ENCODE data around the gene E2F2. TPM values are rescaled to one million over a fixed set of nuclear protein-coding genes. Genes with fewer than 3 reads are reported as not detected.
A peak's percentile ranks its signal among the peaks of the same experiment; 100 is the strongest.
"Not testable (repeated sequence)": the region's sequence is repeated elsewhere in the genome, so short reads cannot be mapped to it uniquely, and the experiment has no call there.

The E2F2 gene
- total RNA-seq, 2 donors from 2014 or later: 10.7 to 15.5 TPM

- Mint-ChIP-seq H3K9me3 (no peaks in the 10 kb centered on the region), H3K27ac (no peak overlapping the region), H3K27me3 (no peaks in the 10 kb centered on the region), H3K4me3 (no peak overlapping the region), H3K4me1 (ENCODE audit: low read depth in 2 of 2) (no peaks in the 10 kb centered on the region), H3K36me3 (no peaks in the 10 kb centered on the region)
- no peak for DNase-seq (ENCODE audit: low spot score)
- no peak for ATAC-seq
Measured at GRCh38 chr1:23506376-23507107, 24.5 kb downstream of the E2F2 start.

- Mint-ChIP-seq H3K4me3 (no peak overlapping the region), H3K27ac (no peak overlapping the region), H3K27me3 (no peaks in the 10 kb centered on the region), H3K4me1 (ENCODE audit: low read depth in 2 of 2) (no peaks in the 10 kb centered on the region), H3K9me3 (no peaks in the 10 kb centered on the region), H3K36me3 (no peaks in the 10 kb centered on the region)
- no peak for DNase-seq (ENCODE audit: low spot score)
- no peak for ATAC-seq
Measured at GRCh38 chr1:23505851-23506250, 25.2 kb downstream of the E2F2 start.

- not testable (repeated sequence) for H3K36me3 Mint-ChIP-seq; H3K9me3 Mint-ChIP-seq; ATAC-seq; DNase-seq (ENCODE audit: low spot score); H3K4me3 Mint-ChIP-seq; H3K27ac Mint-ChIP-seq; H3K27me3 Mint-ChIP-seq; H3K4me1 Mint-ChIP-seq (ENCODE audit: low read depth in 2 of 2)
Measured at GRCh38 chr1:23504156-23504555, 26.9 kb downstream of the E2F2 start.

GRCh38 chr1:23502951-23503350, 28.1 kb downstream of the E2F2 start:
- no peak overlapping the region for H3K27ac Mint-ChIP-seq
- no peaks in the 10 kb centered on the region for H3K9me3 Mint-ChIP-seq
- no peak overlapping the region for H3K4me3 Mint-ChIP-seq
- no peaks in the 10 kb centered on the region for H3K27me3 Mint-ChIP-seq
- DNase-seq (ENCODE audit: low spot score): no peak
- no peaks in the 10 kb centered on the region for H3K36me3 Mint-ChIP-seq
- no peak for ATAC-seq
- no peaks in the 10 kb centered on the region for H3K4me1 Mint-ChIP-seq (ENCODE audit: low read depth in 2 of 2)

- Mint-ChIP-seq H3K9me3 (no peaks in the 10 kb centered on the region), H3K4me1 (ENCODE audit: low read depth in 2 of 2) (no peaks in the 10 kb centered on the region), H3K36me3 (no peaks in the 10 kb centered on the region), H3K27ac (no peak overlapping the region), H3K27me3 (peaks cover 0 to 3% of the 10 kb centered on the region in 2 donors), H3K4me3 (no peak overlapping the region)
- DNase-seq (ENCODE audit: low spot score) (no peak), ATAC-seq (no peak)
Measured at GRCh38 chr1:23500466-23500865, 30.6 kb downstream of the E2F2 start.

- no peak for ATAC-seq
- Mint-ChIP-seq H3K36me3 (no peaks in the 10 kb centered on the region), H3K9me3 (no peaks in the 10 kb centered on the region), H3K4me3 (no peak overlapping the region), H3K27me3 (peaks cover 0 to 6% of the 10 kb centered on the region in 2 donors), H3K4me1 (ENCODE audit: low read depth in 2 of 2) (no peaks in the 10 kb centered on the region), H3K27ac (no peak overlapping the region)
- DNase-seq (ENCODE audit: low spot score): no peak
Measured at GRCh38 chr1:23497777-23498439, 33.1 kb downstream of the E2F2 start.

- Mint-ChIP-seq H3K27me3 (peaks cover 10% of the 10 kb centered on the region in 2 donors), H3K4me1 (ENCODE audit: low read depth in 2 of 2) (no peaks in the 10 kb centered on the region), H3K9me3 (no peaks in the 10 kb centered on the region), H3K36me3 (no peaks in the 10 kb centered on the region), H3K4me3 (no peak overlapping the region), H3K27ac (no peak overlapping the region)
- ATAC-seq: no peak
- DNase-seq (ENCODE audit: low spot score): no peak
Measured at GRCh38 chr1:23496490-23497181, 34.4 kb downstream of the E2F2 start.

- not testable (repeated sequence) for H3K4me1 Mint-ChIP-seq (ENCODE audit: low read depth in 2 of 2); DNase-seq (ENCODE audit: low spot score); ATAC-seq; H3K27ac Mint-ChIP-seq; H3K36me3 Mint-ChIP-seq; H3K4me3 Mint-ChIP-seq; H3K9me3 Mint-ChIP-seq
- H3K27me3 Mint-ChIP-seq: peaks cover 18 to 21% of the 10 kb centered on the region in 2 donors
Measured at GRCh38 chr1:23494836-23495235, 36.2 kb downstream of the E2F2 start.

- H3K27me3 Mint-ChIP-seq: peaks cover 23 to 29% of the 10 kb centered on the region in 2 donors
- H3K9me3 Mint-ChIP-seq; H3K36me3 Mint-ChIP-seq; H3K4me1 Mint-ChIP-seq (ENCODE audit: low read depth in 2 of 2); ATAC-seq; H3K4me3 Mint-ChIP-seq; H3K27ac Mint-ChIP-seq; DNase-seq (ENCODE audit: low spot score): not testable (repeated sequence)
Measured at GRCh38 chr1:23492776-23493175, 38.3 kb downstream of the E2F2 start.

GRCh38 chr1:23492132-23492720, 38.8 kb downstream of the E2F2 start:
- no peaks in the 10 kb centered on the region for H3K9me3 Mint-ChIP-seq
- ATAC-seq: no peak

GRCh38 chr1:23489842-23490241, 41.2 kb downstream of the E2F2 start:
- DNase-seq (ENCODE audit: low spot score) (no peak), ATAC-seq (no peak)
- H3K4me3 Mint-ChIP-seq: no peak overlapping the region
- H3K27ac Mint-ChIP-seq: no peak overlapping the region
- H3K4me1 Mint-ChIP-seq (ENCODE audit: low read depth in 2 of 2): peaks cover 0 to 2% of the 10 kb centered on the region in 2 donors
- H3K9me3 Mint-ChIP-seq: no peaks in the 10 kb centered on the region
- no peaks in the 10 kb centered on the region for H3K36me3 Mint-ChIP-seq
- peaks cover 24 to 33% of the 10 kb centered on the region in 2 donors for H3K27me3 Mint-ChIP-seq

More at GRCh38 chr1:23492132-23492720, 38.8 kb downstream of the E2F2 start:
- no peaks in the 10 kb centered on the region for H3K4me1 Mint-ChIP-seq (ENCODE audit: low read depth in 2 of 2)
- no peak for DNase-seq (ENCODE audit: low spot score)
- H3K27ac Mint-ChIP-seq: no peak overlapping the region
- no peak overlapping the region for H3K4me3 Mint-ChIP-seq
- no peaks in the 10 kb centered on the region for H3K36me3 Mint-ChIP-seq
- peaks cover 24 to 33% of the 10 kb centered on the region in 2 donors for H3K27me3 Mint-ChIP-seq

- peak overlapping the region; percentile 77 for H3K4me3 Mint-ChIP-seq
- DNase-seq (ENCODE audit: low spot score) (no peak), ATAC-seq (no peak)
- peaks cover 10 to 12% of the 10 kb centered on the region in 2 donors for H3K4me1 Mint-ChIP-seq (ENCODE audit: low read depth in 2 of 2)
- no peaks in the 10 kb centered on the region for H3K9me3 Mint-ChIP-seq
- no peaks in the 10 kb centered on the region for H3K36me3 Mint-ChIP-seq
- H3K27me3 Mint-ChIP-seq: peaks cover 30 to 41% of the 10 kb centered on the region in 2 donors
- H3K27ac Mint-ChIP-seq: no peak overlapping the region
Measured at GRCh38 chr1:23485002-23485332, 46.1 kb downstream of the E2F2 start.

GRCh38 chr1:23484253-23485001, 46.6 kb downstream of the E2F2 start:
- ATAC-seq: peak; percentile 92 to 93
- peak; percentile 84 for DNase-seq (ENCODE audit: low spot score)
- no peak overlapping the region for H3K27ac Mint-ChIP-seq
- peaks cover 30 to 41% of the 10 kb centered on the region in 2 donors for H3K27me3 Mint-ChIP-seq
- no peaks in the 10 kb centered on the region for H3K36me3 Mint-ChIP-seq
- H3K4me1 Mint-ChIP-seq (ENCODE audit: low read depth in 2 of 2): peaks cover 10 to 12% of the 10 kb centered on the region in 2 donors
- H3K9me3 Mint-ChIP-seq: no peaks in the 10 kb centered on the region
- H3K4me3 Mint-ChIP-seq: peak overlapping the region; percentile 77

All from natural killer cell treated with Interleukin-12 subunit alpha and Interleukin-12 subunit beta and Interleukin-15 and Interleukin-18, amount 100 ng/mL, for 72 hours (primary cell).